Lower lobe of right lung (tissue), 2 donors: ENCODE measurements around the gene PRM3. TPM values are rescaled to one million over a fixed set of nuclear protein-coding genes. Genes with fewer than 3 reads are reported as not detected.
A peak's percentile ranks its signal among the peaks of the same experiment; 100 is the strongest.

ENCODE experiments used
- ATAC-seq, 2 donors: fragments of 200-7000 bp; cut with Tn5 transposase; one replicate each; pipeline ENCODE4 v1.9.1; 2020 to 2022; ENCODE audit warnings: mild to moderate bottlenecking in 2 of 2, moderate library complexity in 2 of 2
- DNase-seq: peaks from one replicate; pipeline ENCODE4 v3.0.0-alpha.2; 2020
- H3K27ac ChIP-seq: fragments of 200-600 bp; one replicate; pipeline ENCODE4 v1.8.0; 2022
- H3K27me3 ChIP-seq: fragments of 200-600 bp; one replicate; pipeline ENCODE4 v1.8.0; 2022; ENCODE audit warnings: low read depth
- H3K36me3 ChIP-seq: fragments of 200-600 bp; one replicate; pipeline ENCODE4 v1.8.0; 2022; ENCODE audit warnings: mild to moderate bottlenecking
- H3K4me1 ChIP-seq: fragments of 200-600 bp; one replicate; pipeline ENCODE4 v1.8.0; 2022
- H3K4me3 ChIP-seq: fragments of 200-600 bp; one replicate; pipeline ENCODE4 v1.8.0; 2022; ENCODE audit warnings: mild to moderate bottlenecking
- H3K9me3 ChIP-seq: fragments of 200-600 bp; one replicate; pipeline ENCODE4 v1.8.0; 2022
- intact Hi-C: fragments of 100-400 bp; cut with DNase I; formaldehyde crosslinking; loops from one replicate; pipeline ENCODE4 v1.11.0; 2022
- total RNA-seq: library from RNA; stranded (reverse); fragmentation: NEBNext Ultra II Directional; extraction: Animal tissue kit (Norgen Biotek cat#: 25700); gene quantifications from one replicate; pipeline ENCODE4 v1.2.1, GENCODE V29; 2021
- TF ChIP-seq, protein P1 (sequence below): fragments of 200-600 bp; IDR thresholded peaks from one replicate; pipeline ENCODE4 v1.8.0; 2022; ENCODE audit warnings: antibody characterized with exemption, mild to moderate bottlenecking
- donor health status: DM: no; HTN: yes; CAD: no; lungs with severe emphysema.

The PRM3 gene
- total RNA-seq, 1 donor from 2014 or later: not detected

DNA sequence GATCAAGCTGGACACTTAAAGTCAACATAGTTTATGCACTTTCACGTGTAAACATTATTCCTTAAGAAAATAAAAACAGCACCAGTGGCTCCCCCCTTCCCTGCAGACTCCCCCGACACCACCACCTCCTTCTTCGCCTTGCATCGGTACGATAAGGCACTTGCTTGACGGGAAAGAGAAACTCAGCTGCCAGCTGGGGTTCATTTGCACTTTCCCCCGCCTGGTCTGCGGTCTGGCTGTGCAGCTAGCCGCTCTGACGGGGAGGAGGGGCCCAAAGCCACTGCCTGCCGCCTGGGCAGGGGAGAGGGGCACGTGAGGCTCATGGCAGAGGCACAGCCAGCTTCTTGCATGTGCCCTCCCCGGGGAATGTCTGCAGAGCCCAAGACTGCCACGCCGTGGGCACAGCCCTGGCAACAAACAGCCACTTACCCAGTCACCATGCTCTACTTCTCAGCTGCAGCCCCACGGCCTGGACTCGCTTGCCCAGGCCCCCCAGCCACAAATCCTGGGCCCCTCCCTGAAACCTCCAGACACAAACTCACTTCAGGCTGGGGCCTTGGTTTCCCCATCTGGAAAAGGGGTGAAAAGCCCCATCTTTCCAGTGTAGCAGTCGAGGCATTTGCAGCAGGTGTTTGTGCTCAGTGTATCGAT is 24.2 kb upstream of the PRM3 start:
- intact Hi-C loops: no loop called here
- H3K36me3 ChIP-seq: no peaks in the 10 kb centered on the region
- ATAC-seq (peak; percentile 94), DNase-seq (peak; percentile 87)
- H3K4me1 ChIP-seq: peaks cover 27% of the 10 kb centered on the region
- peak overlapping the region; percentile 62 for H3K27ac ChIP-seq
- H3K27me3 ChIP-seq: no peaks in the 10 kb centered on the region
- no peaks in the 10 kb centered on the region for H3K9me3 ChIP-seq
- TF ChIP-seq, protein P1, sequence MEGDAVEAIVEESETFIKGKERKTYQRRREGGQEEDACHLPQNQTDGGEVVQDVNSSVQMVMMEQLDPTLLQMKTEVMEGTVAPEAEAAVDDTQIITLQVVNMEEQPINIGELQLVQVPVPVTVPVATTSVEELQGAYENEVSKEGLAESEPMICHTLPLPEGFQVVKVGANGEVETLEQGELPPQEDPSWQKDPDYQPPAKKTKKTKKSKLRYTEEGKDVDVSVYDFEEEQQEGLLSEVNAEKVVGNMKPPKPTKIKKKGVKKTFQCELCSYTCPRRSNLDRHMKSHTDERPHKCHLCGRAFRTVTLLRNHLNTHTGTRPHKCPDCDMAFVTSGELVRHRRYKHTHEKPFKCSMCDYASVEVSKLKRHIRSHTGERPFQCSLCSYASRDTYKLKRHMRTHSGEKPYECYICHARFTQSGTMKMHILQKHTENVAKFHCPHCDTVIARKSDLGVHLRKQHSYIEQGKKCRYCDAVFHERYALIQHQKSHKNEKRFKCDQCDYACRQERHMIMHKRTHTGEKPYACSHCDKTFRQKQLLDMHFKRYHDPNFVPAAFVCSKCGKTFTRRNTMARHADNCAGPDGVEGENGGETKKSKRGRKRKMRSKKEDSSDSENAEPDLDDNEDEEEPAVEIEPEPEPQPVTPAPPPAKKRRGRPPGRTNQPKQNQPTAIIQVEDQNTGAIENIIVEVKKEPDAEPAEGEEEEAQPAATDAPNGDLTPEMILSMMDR: peak; percentile 11
- peak overlapping the region; percentile 29 for H3K4me3 ChIP-seq

DNA sequence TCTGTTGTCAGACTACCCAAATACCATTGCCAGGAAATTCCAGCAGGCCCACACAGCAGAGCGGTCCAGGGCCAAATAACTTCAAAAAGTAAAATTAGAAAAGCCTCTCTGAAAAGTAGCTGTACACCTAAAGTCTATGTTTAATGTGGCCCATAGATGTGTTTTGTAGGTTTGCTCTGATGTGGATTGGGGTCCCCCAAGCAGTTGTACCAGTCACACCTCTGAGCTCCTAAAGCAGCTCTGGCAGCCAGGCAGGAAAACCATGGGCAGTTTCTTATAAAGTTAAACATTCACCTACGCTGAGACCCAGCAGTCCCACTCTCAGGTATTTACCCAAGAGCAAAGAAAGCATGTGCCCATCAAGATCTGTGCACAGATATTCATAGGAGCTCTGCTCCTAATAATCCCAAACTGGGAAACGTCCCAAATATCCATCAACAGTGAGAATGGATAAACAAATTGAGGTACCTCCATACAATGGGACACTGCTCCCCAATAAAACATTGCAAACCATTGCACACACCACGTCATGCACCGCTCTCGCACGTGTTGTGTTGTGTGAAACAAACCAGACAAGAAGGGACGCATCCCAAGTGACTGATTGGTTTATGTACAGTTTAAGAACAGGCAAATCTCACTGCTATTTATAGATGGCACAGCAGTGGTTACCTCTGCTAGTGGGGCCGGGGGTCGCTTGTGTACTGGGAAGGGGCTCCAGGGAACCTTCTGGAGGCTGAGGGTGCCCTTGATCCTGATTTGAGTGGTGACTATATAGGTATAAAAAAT is 23.5 kb upstream of the PRM3 start:
- TF ChIP-seq, protein P1: no peak
- H3K27ac ChIP-seq: peak overlapping the region; percentile 62
- intact Hi-C loops: no loop called here
- no peaks in the 10 kb centered on the region for H3K36me3 ChIP-seq
- ATAC-seq (peak; percentile 46 to 63), DNase-seq (no peak)
- no peaks in the 10 kb centered on the region for H3K27me3 ChIP-seq
- H3K9me3 ChIP-seq: no peaks in the 10 kb centered on the region
- H3K4me1 ChIP-seq: peaks cover 27% of the 10 kb centered on the region
- H3K4me3 ChIP-seq: peak overlapping the region; percentile 29

DNA sequence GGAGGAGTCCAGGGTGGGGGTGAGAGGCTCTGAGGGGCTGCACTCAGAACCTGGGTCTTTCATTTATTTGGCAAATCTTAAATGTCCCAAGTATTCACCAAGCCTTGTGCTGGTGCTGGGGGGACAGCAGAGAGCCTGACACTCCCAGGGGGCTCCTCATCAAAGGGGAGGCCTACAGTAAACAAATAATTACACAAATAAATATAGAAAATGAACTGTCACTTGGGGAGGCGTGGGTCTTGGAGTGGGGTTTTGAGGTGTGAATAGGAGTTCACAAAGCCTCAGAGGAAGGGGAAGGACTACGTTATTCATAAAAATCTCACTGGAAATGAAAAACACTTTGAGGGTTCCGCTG is 22.9 kb upstream of the PRM3 start:
- H3K27me3 ChIP-seq: no peaks in the 10 kb centered on the region
- no peak for ATAC-seq
- no peaks in the 10 kb centered on the region for H3K36me3 ChIP-seq
- H3K4me1 ChIP-seq: peaks cover 27% of the 10 kb centered on the region
- no peak overlapping the region for H3K27ac ChIP-seq
- no peak overlapping the region for H3K4me3 ChIP-seq
- intact Hi-C loops: no loop called here
- TF ChIP-seq, protein P1: no peak
- DNase-seq: no peak
- no peaks in the 10 kb centered on the region for H3K9me3 ChIP-seq

DNA sequence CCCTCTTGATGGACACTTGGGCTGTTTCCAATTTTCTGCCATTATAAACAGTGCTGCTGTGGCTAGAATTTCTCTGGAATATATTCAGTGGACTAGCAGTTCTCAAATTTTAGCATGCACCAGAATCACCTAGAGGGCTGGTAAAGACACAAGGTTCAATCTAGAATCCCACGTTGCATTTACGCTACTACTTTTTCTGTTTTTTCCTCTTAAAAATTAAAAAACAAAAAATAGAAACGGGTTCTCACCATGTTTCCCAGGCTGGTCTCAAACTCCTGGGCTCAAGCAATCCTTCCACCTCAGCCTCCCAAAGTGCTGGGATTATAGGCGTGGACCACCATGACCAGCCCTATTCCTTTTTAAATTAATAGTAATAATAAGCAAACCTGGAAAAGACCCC is 22.2 kb upstream of the PRM3 start:
- no peak for ATAC-seq
- intact Hi-C loops: no loop called here

DNA sequence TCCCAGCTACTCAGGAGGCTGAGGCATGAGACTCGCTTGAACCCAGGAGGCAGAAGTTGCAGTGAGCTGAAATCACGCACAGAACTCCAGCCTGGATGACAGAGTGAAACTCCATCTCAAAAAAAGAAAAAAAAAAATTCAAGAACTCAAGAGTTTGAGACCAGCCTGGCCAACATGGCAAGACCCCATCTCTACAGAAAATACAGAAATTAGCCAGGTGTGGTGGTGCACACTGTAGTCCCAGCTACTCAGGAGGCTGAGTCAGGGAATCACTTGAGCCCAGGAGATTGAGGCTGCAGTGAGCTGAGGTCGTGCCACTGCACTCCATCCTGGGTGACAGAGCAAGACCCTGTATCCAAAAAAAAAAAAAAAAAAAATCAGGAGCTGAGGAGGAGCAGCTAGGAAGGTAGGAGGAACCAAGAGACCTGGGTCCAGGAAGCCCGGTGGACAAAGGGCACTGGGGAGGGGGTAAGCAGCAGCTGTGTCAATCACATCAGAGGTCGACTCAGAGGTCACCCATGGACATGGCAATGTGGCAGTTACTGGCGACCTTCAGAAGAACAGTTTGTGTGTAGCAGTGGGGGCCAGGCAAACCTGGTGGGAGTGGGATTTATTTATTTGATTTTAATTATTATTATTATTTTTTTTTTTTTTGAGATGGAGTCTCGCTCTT is 18.8 kb upstream of the PRM3 start:
- Histone ChIP-seq H3K9me3 (no peaks in the 10 kb centered on the region), H3K27ac (no peak overlapping the region), H3K27me3 (no peaks in the 10 kb centered on the region), H3K4me1 (peaks cover 13% of the 10 kb centered on the region), H3K36me3 (no peaks in the 10 kb centered on the region), H3K4me3 (no peak overlapping the region)
- DNase-seq: no peak
- intact Hi-C loops: no loop called here
- no peak for ATAC-seq
- TF ChIP-seq, protein P1: no peak

More for the DNA sequence above, 22.2 kb upstream of the PRM3 start:
- TF ChIP-seq, protein P1: no peak
- Histone ChIP-seq H3K4me3 (no peak overlapping the region), H3K36me3 (no peaks in the 10 kb centered on the region), H3K27me3 (no peaks in the 10 kb centered on the region), H3K4me1 (peaks cover 27% of the 10 kb centered on the region), H3K27ac (no peak overlapping the region), H3K9me3 (no peaks in the 10 kb centered on the region)
- DNase-seq: no peak
